ENCODE data around the gene GTSF1L.
A peak's percentile ranks its signal among the peaks of the same experiment; 100 is the strongest.
"Not testable (repeated sequence)": the region's sequence is repeated elsewhere in the genome, so short reads cannot be mapped to it uniquely, and the experiment has no call there.

GTSF1L gene

GRCh38 chr20:43726811-43727338 is at the start of gene GTSF1L:
Gene GTSF1L, minus strand, starts transcription at chr20:43727002. Its CDS starts 308 bp downstream, at chr20:43726694.
- DNase-seq (ENCODE audit: low read depth), result no peak
- no peak within 1 kb of the TSS for H3K4me3 ChIP-seq (ENCODE audit: low read depth, low read length)

GRCh38 chr20:43774754-43775153 is 48.0 kb upstream of the GTSF1L start:
- H3K4me3 ChIP-seq (ENCODE audit: low read depth, low read length), result no peak overlapping the region
- DNase-seq (ENCODE audit: low read depth), result no peak

GRCh38 chr20:43771503-43772190 is 44.8 kb upstream of the GTSF1L start:
- H3K4me3 ChIP-seq (ENCODE audit: low read depth, low read length), result no peak overlapping the region

GRCh38 chr20:43770342-43770741 is 43.5 kb upstream of the GTSF1L start:
- no peak for DNase-seq (ENCODE audit: low read depth)

More at GRCh38 chr20:43771503-43772190, 44.8 kb upstream of the GTSF1L start:
- DNase-seq (ENCODE audit: low read depth), result no peak

GRCh38 chr20:43767686-43768474 is 41.1 kb upstream of the GTSF1L start:
- H3K4me3 ChIP-seq (ENCODE audit: low read depth, low read length), result no peak overlapping the region
- no peak for DNase-seq (ENCODE audit: low read depth)

More at GRCh38 chr20:43770342-43770741, 43.5 kb upstream of the GTSF1L start:
- no peak overlapping the region for H3K4me3 ChIP-seq (ENCODE audit: low read depth, low read length)

- no peak overlapping the region for H3K4me3 ChIP-seq (ENCODE audit: low read depth, low read length)
- no peak for DNase-seq (ENCODE audit: low read depth)
These were observed 40.1 kb upstream of the GTSF1L start for GRCh38 chr20:43766917-43767316.

GRCh38 chr20:43766385-43766784 is 39.6 kb upstream of the GTSF1L start:
- no peak overlapping the region for H3K4me3 ChIP-seq (ENCODE audit: low read depth, low read length)
- no peak for DNase-seq (ENCODE audit: low read depth)

- no peak for DNase-seq (ENCODE audit: low read depth)
- no peak overlapping the region for H3K4me3 ChIP-seq (ENCODE audit: low read depth, low read length)
These were observed 39.1 kb upstream of the GTSF1L start for GRCh38 chr20:43765916-43766315.

- no peak overlapping the region for H3K4me3 ChIP-seq (ENCODE audit: low read depth, low read length)
- no peak for DNase-seq (ENCODE audit: low read depth)
These were observed 36.1 kb upstream of the GTSF1L start for GRCh38 chr20:43762911-43763310.

GRCh38 chr20:43761386-43762340 is 34.9 kb upstream of the GTSF1L start:
- no peak for DNase-seq (ENCODE audit: low read depth)
- no peak overlapping the region for H3K4me3 ChIP-seq (ENCODE audit: low read depth, low read length)

- not testable (repeated sequence) for H3K4me3 ChIP-seq (ENCODE audit: low read depth, low read length); DNase-seq (ENCODE audit: low read depth)
These were observed 31.1 kb upstream of the GTSF1L start for GRCh38 chr20:43757888-43758287.

GRCh38 chr20:43755851-43756250 is 29.0 kb upstream of the GTSF1L start:
- peak; percentile 31 for DNase-seq (ENCODE audit: low read depth)
- H3K4me3 ChIP-seq (ENCODE audit: low read depth, low read length), result no peak overlapping the region

- DNase-seq (ENCODE audit: low read depth), result peak; percentile 15
- H3K4me3 ChIP-seq (ENCODE audit: low read depth, low read length), result no peak overlapping the region
These were observed 28.6 kb upstream of the GTSF1L start for GRCh38 chr20:43755390-43755789.

GRCh38 chr20:43752561-43753301 is 25.9 kb upstream of the GTSF1L start:
- peak; percentile 85 for DNase-seq (ENCODE audit: low read depth)
- H3K4me3 ChIP-seq (ENCODE audit: low read depth, low read length), result no peak overlapping the region

- no peak overlapping the region for H3K4me3 ChIP-seq (ENCODE audit: low read depth, low read length)
- no peak for DNase-seq (ENCODE audit: low read depth)
These were observed 25.2 kb upstream of the GTSF1L start for GRCh38 chr20:43752051-43752360.

- peak; percentile 79 for DNase-seq (ENCODE audit: low read depth)
- no peak overlapping the region for H3K4me3 ChIP-seq (ENCODE audit: low read depth, low read length)
These were observed 24.6 kb upstream of the GTSF1L start for GRCh38 chr20:43751167-43752050.

GRCh38 chr20:43750774-43751166 is 24.0 kb upstream of the GTSF1L start:
- DNase-seq (ENCODE audit: low read depth), result no peak
- no peak overlapping the region for H3K4me3 ChIP-seq (ENCODE audit: low read depth, low read length)

- DNase-seq (ENCODE audit: low read depth), result no peak
- H3K4me3 ChIP-seq (ENCODE audit: low read depth, low read length), result no peak overlapping the region
These were observed 23.0 kb upstream of the GTSF1L start for GRCh38 chr20:43749734-43750294.
